Immature natural killer cell (primary cell): Measurements from ENCODE around the gene CLHC1. TPM values are rescaled to one million over a fixed set of nuclear protein-coding genes. Genes with fewer than 3 reads are reported as not detected.
"Not testable (repeated sequence)": the region's sequence is repeated elsewhere in the genome, so short reads cannot be mapped to it uniquely, and the experiment has no call there.

Source experiments
- DNase-seq, 3 donors: peaks; one replicate each; pipeline ENCODE4 v3.0.0; 2022; ENCODE audit warnings: mixed read lengths in 1 of 3
- H3K27ac Mint-ChIP-seq, 6 donors: one replicate each; pipeline ENCODE4 v1.8.0; 2020; ENCODE audit warnings: mixed read lengths in 6 of 6, mild to moderate bottlenecking in 5 of 6, inconsistent platforms in 4 of 6, moderate library complexity in 3 of 6
- H3K27me3 Mint-ChIP-seq, 3 donors: one replicate each; pipeline ENCODE4 v1.8.0; 2020 to 2021; ENCODE audit warnings: low read depth in 3 of 3, mild to moderate bottlenecking in 3 of 3, mixed read lengths in 3 of 3, moderate library complexity in 3 of 3, inconsistent platforms in 1 of 3
- H3K36me3 Mint-ChIP-seq, 3 donors: one replicate each; pipeline ENCODE4 v1.8.0; 2020; ENCODE audit warnings: mixed read lengths in 3 of 3, inconsistent platforms in 2 of 3, mild to moderate bottlenecking in 2 of 3
- H3K4me1 Mint-ChIP-seq, 2 donors: one replicate each; pipeline ENCODE4 v1.8.0; 2020; ENCODE audit warnings: inconsistent platforms in 2 of 2, mild to moderate bottlenecking in 2 of 2, mixed read lengths in 2 of 2, moderate library complexity in 1 of 2
- H3K4me3 Mint-ChIP-seq, 5 donors: one replicate each; pipeline ENCODE4 v1.8.0; 2020; ENCODE audit warnings: mild to moderate bottlenecking in 5 of 5, mixed read lengths in 5 of 5, inconsistent platforms in 3 of 5, moderate library complexity in 3 of 5
- H3K9me3 Mint-ChIP-seq, 6 donors: one replicate each; pipeline ENCODE4 v1.8.0; 2020; ENCODE audit warnings: mild to moderate bottlenecking in 6 of 6, mixed read lengths in 6 of 6, inconsistent platforms in 4 of 6, moderate library complexity in 3 of 6
- polyA plus RNA-seq, 3 donors: library from polyadenylated mRNA; unstranded; fragments of 300-500 nt; fragmentation: Illumina TruSeq; gene quantifications; one replicate each; pipeline ENCODE4 v1.2.3, GENCODE V29; 2021

The CLHC1 gene
- 1 to 10 TPM in 2 of 3 donors, not detected in 1; 2.0 to 2.9 TPM for polyA plus RNA-seq

GRCh38 chr2:55232084-55232862 lies at the start of gene CLHC1, which contains the start of gene RPS27A:
Gene CLHC1 (minus strand): TSS chr2:55232293. CDS start chr2:55222411, 9,882 bp downstream.
Gene RPS27A (plus strand): TSS chr2:55232688. CDS start chr2:55232825, 137 bp downstream.
- peak; percentile 94 for DNase-seq
- peak within 1 kb of the TSS; percentile 98 to 100 (median 100) for H3K4me3 Mint-ChIP-seq
- H3K4me1 Mint-ChIP-seq = peaks cover 49 to 77% of the 10 kb centered on the region in 2 donors
- peaks cover 0 to 12% (median 4%) of the 10 kb centered on the region in 3 donors for H3K36me3 Mint-ChIP-seq
- no peaks in the 10 kb centered on the region for H3K9me3 Mint-ChIP-seq
- H3K27ac Mint-ChIP-seq = peak within 1 kb of the TSS; percentile 93 to 100 (median 99)
- peaks cover 13 to 20% (median 16%) of the 10 kb centered on the region in 3 donors for H3K27me3 Mint-ChIP-seq

DNA sequence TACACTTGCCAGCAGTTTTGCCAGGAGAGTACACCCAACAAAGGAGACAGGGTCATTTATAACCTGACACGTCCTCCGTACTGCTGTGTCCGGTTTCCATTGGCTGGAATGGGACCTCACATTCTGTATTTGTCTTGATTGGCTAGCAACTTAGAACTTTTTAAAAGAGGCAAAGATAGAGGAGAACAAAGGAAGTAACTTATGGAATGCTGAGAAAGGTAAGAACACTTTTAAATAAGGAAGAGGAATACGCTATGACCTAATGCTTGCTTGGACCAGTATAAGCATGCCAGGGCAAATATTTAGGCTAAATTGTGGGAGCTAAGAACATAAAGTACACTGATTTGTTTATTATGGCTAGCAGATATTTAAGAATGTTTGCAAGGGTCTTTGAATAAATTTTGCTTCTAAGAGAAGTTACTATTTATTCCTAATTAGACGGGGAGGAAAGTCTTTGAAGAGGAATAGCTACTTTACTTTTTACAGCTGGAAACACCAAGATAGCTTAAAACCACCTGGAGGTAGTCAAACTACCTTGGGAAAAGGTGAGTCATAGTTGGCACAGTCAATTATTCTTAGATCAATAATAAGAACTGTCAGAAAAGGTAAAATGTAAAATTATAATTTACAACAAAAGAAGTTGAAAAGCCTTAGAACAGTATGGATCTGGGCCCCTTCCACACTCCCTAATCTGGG lies 48.9 kb upstream of the CLHC1 start:
- peaks cover 26 to 27% of the 10 kb centered on the region in 2 donors for H3K4me1 Mint-ChIP-seq

DNA sequence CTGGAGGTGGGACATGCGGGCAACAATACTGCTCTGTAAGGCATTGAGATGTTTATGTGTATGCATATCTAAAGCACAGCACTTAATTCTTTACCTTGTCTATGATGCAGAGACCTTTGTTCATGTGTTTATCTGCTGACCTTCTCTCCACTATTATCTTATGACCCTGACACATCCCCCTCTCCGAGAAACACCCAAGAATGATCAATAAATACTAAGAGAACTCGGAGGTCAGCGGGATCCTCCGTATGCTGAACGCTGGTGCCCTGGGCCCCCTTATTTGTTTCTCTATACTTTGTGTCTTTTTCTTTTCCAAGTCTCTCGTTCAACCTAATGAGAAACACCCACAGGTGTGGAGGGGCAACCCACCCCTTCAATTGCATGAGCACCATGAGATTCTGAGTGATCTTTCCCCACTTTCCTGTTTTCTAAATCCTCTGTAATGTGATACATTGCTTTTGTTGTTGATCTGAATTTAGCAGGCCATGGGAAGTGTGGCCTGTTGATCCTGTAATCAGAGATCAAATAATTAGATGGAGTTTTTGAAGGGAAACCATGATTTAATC lies 47.8 kb upstream of the CLHC1 start:
- not testable (repeated sequence) for DNase-seq, H3K27me3 Mint-ChIP-seq, H3K36me3 Mint-ChIP-seq, H3K9me3 Mint-ChIP-seq
- Mint-ChIP-seq H3K4me1 (peaks cover 22 to 27% of the 10 kb centered on the region in 2 donors), H3K4me3 (peak overlapping the region in 2 of 5 donors; percentile 16 to 73), H3K27ac (peak overlapping the region in 1 of 6 donors; percentile 30)

More for the DNA sequence above, 48.9 kb upstream of the CLHC1 start:
- H3K27me3 Mint-ChIP-seq, DNase-seq, H3K9me3 Mint-ChIP-seq, H3K36me3 Mint-ChIP-seq: not testable (repeated sequence)
- Mint-ChIP-seq H3K4me3 (peak overlapping the region; percentile 67 to 92 (median 91)), H3K27ac (peak overlapping the region; percentile 43 to 99 (median 98))

DNA sequence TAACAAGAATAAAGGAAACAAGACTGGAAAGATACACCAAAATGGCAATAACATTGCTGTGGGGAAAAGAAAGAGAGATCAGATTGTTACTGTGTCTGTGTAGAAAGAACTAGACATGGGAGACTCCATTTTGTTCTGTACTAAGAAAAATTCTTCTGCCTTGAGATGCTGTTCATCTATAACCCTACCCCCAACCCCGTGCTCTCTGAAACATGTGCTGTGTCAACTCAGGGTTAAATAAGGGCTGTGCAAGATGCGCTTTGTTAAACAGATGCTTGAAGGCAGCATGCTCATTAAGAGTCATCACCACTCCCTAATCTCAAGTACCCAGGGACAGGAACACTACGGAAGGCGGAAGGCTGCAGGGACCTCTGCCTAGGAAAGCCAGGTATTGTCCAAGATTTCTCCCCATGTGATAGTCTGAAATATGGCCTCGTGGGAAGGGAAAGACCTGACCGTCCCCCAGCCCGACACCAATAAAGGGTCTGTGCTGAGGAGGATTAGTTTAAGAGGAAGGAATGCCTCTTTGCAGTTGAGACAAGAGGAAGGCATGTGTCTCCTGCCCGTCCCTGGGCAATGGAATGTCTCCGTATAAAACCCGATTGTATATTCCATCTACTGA lies 47.2 kb upstream of the CLHC1 start:
- H3K9me3 Mint-ChIP-seq, H3K36me3 Mint-ChIP-seq, DNase-seq, H3K27me3 Mint-ChIP-seq: not testable (repeated sequence)
- H3K27ac Mint-ChIP-seq = peak overlapping the region in 1 of 6 donors; percentile 20
- peaks cover 22 to 27% of the 10 kb centered on the region in 2 donors for H3K4me1 Mint-ChIP-seq
- H3K4me3 Mint-ChIP-seq = peak overlapping the region in 1 of 5 donors; percentile 8

DNA sequence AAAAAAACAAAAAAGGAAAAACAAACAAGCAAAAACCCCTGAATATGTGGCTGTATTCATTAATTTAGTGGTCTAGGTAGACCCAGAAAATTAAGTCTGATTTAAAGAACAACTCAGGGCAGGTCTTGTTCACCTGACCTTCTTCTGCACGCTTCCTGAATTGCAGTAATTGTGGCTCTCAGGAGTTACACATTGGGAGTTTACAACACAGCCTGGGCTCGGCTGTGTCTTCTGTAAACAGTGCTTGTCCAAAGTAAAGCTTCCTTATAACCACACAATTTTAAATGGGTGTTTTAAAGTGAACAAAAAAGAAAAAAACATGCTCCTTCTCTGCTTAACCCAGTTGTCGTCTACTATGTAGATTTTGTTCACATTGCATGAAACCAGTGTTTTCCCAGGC lies 45.2 kb upstream of the CLHC1 start:
- H3K9me3 Mint-ChIP-seq = no peaks in the 10 kb centered on the region
- peaks cover 0 to 5% (median 0%) of the 10 kb centered on the region in 3 donors for H3K27me3 Mint-ChIP-seq
- no peak overlapping the region for H3K27ac Mint-ChIP-seq
- peaks cover 5 to 7% of the 10 kb centered on the region in 2 donors for H3K4me1 Mint-ChIP-seq
- DNase-seq = no peak
- no peaks in the 10 kb centered on the region for H3K36me3 Mint-ChIP-seq
- H3K4me3 Mint-ChIP-seq = no peak overlapping the region

- Mint-ChIP-seq H3K4me1 (peaks cover 13% of the 10 kb centered on the region in 2 donors), H3K4me3 (peak overlapping the region in 1 of 5 donors; percentile 40)
- H3K27ac Mint-ChIP-seq, H3K36me3 Mint-ChIP-seq, H3K9me3 Mint-ChIP-seq, DNase-seq, H3K27me3 Mint-ChIP-seq: not testable (repeated sequence)
These were observed 42.3 kb upstream of the CLHC1 start for GRCh38 chr2:55274346-55274745.

DNA sequence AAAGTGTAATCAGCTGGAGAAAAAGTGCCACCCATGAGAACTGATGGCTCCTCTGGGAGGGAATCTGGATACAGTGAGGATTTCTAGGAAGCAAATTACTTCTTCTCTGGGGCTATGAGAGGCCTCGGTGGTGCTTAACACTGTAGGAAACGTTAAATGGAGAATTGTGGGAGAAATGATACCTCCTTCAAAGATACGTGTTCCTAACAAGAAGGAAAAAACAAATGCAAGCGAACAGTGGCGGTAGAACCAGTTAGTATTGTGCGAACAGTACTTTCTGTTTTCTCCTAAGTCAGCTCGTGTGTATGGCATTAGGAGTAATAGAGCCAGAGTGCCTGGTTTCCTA lies 37.5 kb upstream of the CLHC1 start:
- Mint-ChIP-seq H3K27me3 (peaks cover 1 to 17% (median 15%) of the 10 kb centered on the region in 3 donors), H3K4me3 (peak overlapping the region; percentile 94 to 98 (median 95)), H3K27ac (peak overlapping the region; percentile 94 to 96 (median 96)), H3K9me3 (no peaks in the 10 kb centered on the region), H3K4me1 (peaks cover 29 to 33% of the 10 kb centered on the region in 2 donors), H3K36me3 (peaks cover under 1 to 5% (median 1%) of the 10 kb centered on the region in 3 donors)
- DNase-seq = peak in 2 of 3 donors; percentile 11 to 19

DNA sequence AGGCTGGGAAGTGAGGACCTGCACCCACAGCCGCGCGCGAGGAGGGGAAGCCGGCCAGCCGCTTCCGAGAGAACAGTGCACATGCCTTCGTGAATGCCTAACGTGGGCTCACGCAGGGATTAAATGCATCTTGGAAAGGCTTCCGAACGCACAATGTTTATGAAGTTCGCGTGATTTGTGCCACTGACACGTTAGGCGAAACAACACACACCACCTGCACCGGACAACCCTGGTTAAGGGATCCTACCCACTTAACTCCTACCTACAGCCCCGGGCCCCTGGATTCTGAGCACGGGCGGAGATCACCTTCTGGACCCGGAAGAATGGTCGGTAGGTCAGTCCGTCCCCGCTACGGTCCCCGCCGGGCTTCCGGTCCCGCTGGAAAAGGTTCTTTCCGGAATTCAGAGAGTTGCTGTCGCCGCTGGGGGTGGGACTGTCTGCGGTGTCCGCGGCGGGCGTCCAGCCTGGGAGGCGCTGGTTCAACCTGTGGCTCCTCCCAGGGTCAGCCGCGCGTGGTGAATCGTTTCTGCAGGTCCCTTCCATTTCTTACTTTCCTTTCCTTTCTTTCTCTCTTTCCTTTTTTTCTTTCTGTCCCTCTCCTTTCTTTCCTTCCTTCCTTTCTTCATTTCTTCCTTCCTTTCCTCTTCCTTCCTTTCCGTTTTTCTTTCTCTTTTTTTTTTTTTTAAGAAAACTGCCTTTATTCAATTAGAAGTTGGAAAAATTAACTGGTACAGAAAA lies 37.0 kb upstream of the CLHC1 start, which contains the start of gene MTIF2:
Gene MTIF2 (minus strand): TSS at position 325 of the 738 bp plus-strand sequence. CDS start 5,373 bp downstream, outside the sequence.
- Mint-ChIP-seq H3K36me3 (peaks cover 4 to 10% (median 5%) of the 10 kb centered on the region in 3 donors), H3K27me3 (peaks cover 1 to 17% (median 15%) of the 10 kb centered on the region in 3 donors), H3K9me3 (no peaks in the 10 kb centered on the region), H3K4me1 (peaks cover 29 to 33% of the 10 kb centered on the region in 2 donors), H3K27ac (peak within 1 kb of the TSS; percentile 94 to 96 (median 96)), H3K4me3 (peak within 1 kb of the TSS; percentile 94 to 98 (median 95))
- peak; percentile 93 to 94 (median 93) for DNase-seq

DNA sequence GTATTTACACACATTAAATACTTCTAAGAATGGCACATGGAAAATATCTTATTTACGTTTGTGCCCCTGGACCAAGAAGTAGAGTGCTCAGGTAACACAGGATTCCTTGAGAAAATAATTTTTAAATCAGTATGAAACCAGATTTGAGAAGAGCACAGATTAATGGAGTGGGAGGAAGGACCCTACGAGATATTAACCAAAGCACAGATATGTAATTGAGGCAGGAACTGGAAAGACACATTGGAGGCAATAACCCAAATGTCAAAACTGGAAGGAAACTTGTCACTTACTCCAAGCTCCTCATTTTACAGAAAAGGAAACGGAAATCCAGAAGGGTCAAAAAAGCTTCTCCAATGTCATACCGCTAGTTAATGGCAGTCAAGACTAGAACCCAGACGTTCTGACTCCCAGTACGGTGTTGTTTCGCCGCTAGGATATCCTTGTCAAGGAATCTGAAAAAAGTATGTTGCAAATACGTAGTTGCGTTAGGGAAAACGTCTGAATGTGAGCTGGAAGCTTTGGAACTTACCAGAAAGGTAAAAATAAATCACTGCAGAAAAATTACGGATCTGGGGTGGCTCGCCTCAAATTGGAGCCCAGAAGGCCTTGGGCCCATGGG lies 36.3 kb upstream of the CLHC1 start:
- peak overlapping the region; percentile 94 to 98 (median 95) for H3K4me3 Mint-ChIP-seq
- DNase-seq = no peak
- H3K27ac Mint-ChIP-seq = peak overlapping the region; percentile 94 to 96 (median 96)
- peaks cover 29 to 33% of the 10 kb centered on the region in 2 donors for H3K4me1 Mint-ChIP-seq
- H3K27me3 Mint-ChIP-seq = peaks cover 1 to 17% (median 15%) of the 10 kb centered on the region in 3 donors
- H3K36me3 Mint-ChIP-seq = peaks cover 10% of the 10 kb centered on the region in 3 donors
- no peaks in the 10 kb centered on the region for H3K9me3 Mint-ChIP-seq

DNA sequence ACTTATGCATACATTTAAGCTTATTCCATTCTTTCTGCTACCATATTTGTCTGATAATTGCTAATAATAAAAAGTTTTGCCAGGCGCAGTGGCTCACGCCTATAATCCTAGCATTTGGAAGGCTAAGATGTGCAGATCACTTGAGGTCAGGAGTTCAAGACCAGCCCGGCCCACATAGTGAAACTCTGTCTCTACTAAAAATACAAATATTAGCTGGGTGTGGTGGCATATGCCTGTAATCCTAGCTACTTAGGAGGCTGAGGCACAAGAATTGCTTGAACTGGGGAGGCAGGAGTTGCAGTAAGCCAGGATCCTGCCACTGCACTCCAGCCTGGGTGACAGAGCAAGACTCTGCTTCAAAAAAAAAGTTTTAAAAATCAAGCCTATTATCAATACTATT lies 27.5 kb upstream of the CLHC1 start:
- not testable (repeated sequence) for H3K4me3 Mint-ChIP-seq, H3K27ac Mint-ChIP-seq, H3K4me1 Mint-ChIP-seq, DNase-seq, H3K27me3 Mint-ChIP-seq, H3K9me3 Mint-ChIP-seq
- peaks cover 15 to 18% (median 17%) of the 10 kb centered on the region in 3 donors for H3K36me3 Mint-ChIP-seq

GRCh38 chr2:55252832-55253231 lies 20.7 kb upstream of the CLHC1 start:
- Mint-ChIP-seq H3K4me1 (no peaks in the 10 kb centered on the region), H3K27ac (no peak overlapping the region), H3K36me3 (peaks cover 14 to 36% (median 18%) of the 10 kb centered on the region in 3 donors), H3K4me3 (no peak overlapping the region), H3K27me3 (no peaks in the 10 kb centered on the region), H3K9me3 (no peaks in the 10 kb centered on the region)
- no peak for DNase-seq

- no peak for DNase-seq
- H3K4me1 Mint-ChIP-seq = no peaks in the 10 kb centered on the region
- H3K27me3 Mint-ChIP-seq = no peaks in the 10 kb centered on the region
- H3K36me3 Mint-ChIP-seq = peaks cover 17 to 36% (median 18%) of the 10 kb centered on the region in 3 donors
- no peak overlapping the region for H3K4me3 Mint-ChIP-seq
- H3K9me3 Mint-ChIP-seq = no peaks in the 10 kb centered on the region
- H3K27ac Mint-ChIP-seq = no peak overlapping the region
These were observed 14.9 kb upstream of the CLHC1 start for GRCh38 chr2:55247025-55247424.
